ENCODE data around the gene TNP1.

DNA sequence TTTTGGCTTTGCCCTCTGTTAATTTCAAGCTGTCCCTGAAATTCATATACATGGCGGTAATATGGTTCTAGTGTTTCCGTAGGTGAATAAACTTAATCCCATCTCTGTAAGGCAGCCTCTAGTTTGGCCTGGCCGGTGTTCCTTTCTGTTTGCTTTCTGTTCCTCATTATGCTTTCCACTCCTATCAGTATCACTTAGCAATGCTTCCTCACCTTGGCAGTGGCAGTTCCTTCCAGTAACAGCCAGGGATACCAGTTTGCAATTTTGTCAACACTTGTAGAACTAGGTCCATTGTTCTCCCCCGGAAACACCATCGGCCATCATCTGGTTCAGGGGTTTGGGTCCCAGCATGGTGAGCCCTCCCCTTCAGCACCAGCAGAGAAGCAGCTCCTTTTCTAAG, 18.2 kb upstream of the TNP1 start:
- no peak for TF ChIP-seq CTCF (IDR thresholded peaks at IDR 0.05)
- no peak for TF ChIP-seq POLR2A (IDR thresholded peaks at IDR 0.05)

Measured in testis (tissue), 2 donors.